GM18951 (cell line): ENCODE data around the gene KIF24.

ENCODE experiments used
- POLR2A ChIP-seq: IDR thresholded peaks from 4 replicates; pipeline ENCODE4 v1.6.1; 2011; ENCODE audit warnings: mild to moderate bottlenecking; ENCODE audit not compliant: insufficient read length, insufficient read depth; ENCODE audit errors: extremely low read depth
- in situ Hi-C: fragments of 300-500 bp; cut with MboI; formaldehyde crosslinking; loops from one replicate; pipeline ENCODE4 v1.12.0; 2022; ENCODE audit warnings: low sequenced_read_pairs, mixed read lengths, inconsistent platforms; ENCODE audit not compliant: unreplicated experiment

The KIF24 gene

GRCh38 chr9:34279411-34279810 is 49.7 kb downstream of the KIF24 start:
- in situ Hi-C loops = no loop called here
- no peak for TF ChIP-seq POLR2A
